Spleen (tissue), 11 donors: ENCODE results near the gene NR3C1. TPM values are rescaled to one million over a fixed set of nuclear protein-coding genes. Genes with fewer than 3 reads are reported as not detected.

Experiments used
- DNase-seq: peaks from one replicate; pipeline ENCODE4 v3.0.0-alpha.2; 2020
- H3K27ac ChIP-seq, 8 donors: fragments of 200-600 bp; sonication (generic) in 7 of 8; 1 replicate in 4 of 8; 2 replicates in 4 of 8; pipeline versions ENCODE4 v1.5.0 to v1.8.0; 2016 to 2021; ENCODE audit warnings: inconsistent platforms in 4 of 8, mild to moderate bottlenecking in 4 of 8, moderate library complexity in 1 of 8
- H3K27me3 ChIP-seq, 7 donors: fragments of 200-600 bp; sonication (generic) in 6 of 7; replicated peaks in 1 of 7; 1 replicate in 4 of 7; 2 replicates in 3 of 7; pipeline versions ENCODE4 v1.5.0 to v1.8.0; 2016 to 2021; ENCODE audit warnings: inconsistent platforms in 3 of 7, mild to moderate bottlenecking in 1 of 7
- H3K36me3 ChIP-seq, 6 donors: fragments of 200-600 bp; sonication (generic) in 5 of 6; 1 replicate in 4 of 6; 2 replicates in 2 of 6; pipeline versions ENCODE4 v1.5.0 to v1.8.0; 2016 to 2021; ENCODE audit warnings: inconsistent platforms in 2 of 6
- H3K4me1 ChIP-seq, 6 donors: fragments of 200-600 bp; sonication (generic) in 5 of 6; 1 replicate in 3 of 6; 2 replicates in 3 of 6; pipeline versions ENCODE4 v1.5.0 to v1.8.0; 2016 to 2021; ENCODE audit warnings: inconsistent platforms in 3 of 6
- H3K4me3 ChIP-seq, 8 donors: fragments of 200-600 bp; sonication (generic) in 7 of 8; 1 replicate in 4 of 8; 2 replicates in 4 of 8; pipeline versions ENCODE4 v1.5.0 to v1.8.0; 2016 to 2021; ENCODE audit warnings: inconsistent platforms in 4 of 8, mild to moderate bottlenecking in 4 of 8, moderate library complexity in 2 of 8
- H3K9me3 ChIP-seq, 8 donors: fragments of 200-600 bp; sonication (generic) in 7 of 8; 1 replicate in 4 of 8; 2 replicates in 4 of 8; pipeline versions ENCODE4 v1.5.0 to v1.8.0; 2016 to 2021; ENCODE audit warnings: inconsistent platforms in 4 of 8
- POLR2A ChIP-seq, 3 donors: fragments of 450-650 bp; IDR thresholded peaks; one replicate each; pipeline ENCODE4 v1.5.1; 2017; ENCODE audit warnings: antibody characterized with exemption in 3 of 3, mild to moderate bottlenecking in 1 of 3
- POLR2AphosphoS5 ChIP-seq, 3 donors: sonication (generic); formaldehyde crosslinking; IDR thresholded peaks; one replicate each; pipeline ENCODE4 v1.5.1; 2017; ENCODE audit warnings: antibody characterized with exemption in 3 of 3
- WGBS, 5 donors: extraction: QIAGEN DNeasy Blood & Tissue Kit in 3 of 5; methylation state at CpG; one replicate each; pipeline versions ENCODE4 v1.1.5 to v1.1.7; 2013 to 2018; 5-methylcytosine and 5-hydroxymethylcytosine counted together
- intact Hi-C: fragments of 100-400 bp; cut with DNase I; formaldehyde crosslinking; loops from one replicate; pipeline ENCODE4 v1.15.0; 2023; ENCODE audit warnings: low total_unique reads
- polyA plus RNA-seq, 3 donors: library from polyadenylated mRNA; stranded (reverse); fragments of 200-250 nt; gene quantifications; one replicate each; pipeline ENCODE4 v1.2.1, GENCODE V29; 2013
- total RNA-seq, 7 donors: library from RNA; depleted of rRNA in 3 of 7; stranded (reverse); fragments of >200 nt in 3 of 7; fragmentation: NEBNext Ultra II Directional in 4 of 7; extraction: Animal tissue kit (Norgen Biotek cat#: 25700) in 4 of 7; gene quantifications; one replicate each; pipeline versions ENCODE4 v1.1.0 to v1.2.1, GENCODE V29; 2016 to 2021
- TF ChIP-seq, protein P1 (sequence below), 11 experiments: fragments of 200-600 bp in 7 of 11; fragments of 450-650 bp in 4 of 11; sonication (generic) in 4 of 11; IDR thresholded peaks in 8 of 11; conservative IDR thresholded peaks in 3 of 11; 1 replicate in 7 of 11; 2 replicates in 4 of 11; pipeline versions ENCODE4 v1.4.0 to v1.8.0; 2016 to 2021; ENCODE audit warnings: antibody characterized with exemption in 11 of 11, inconsistent platforms in 4 of 11, mild to moderate bottlenecking in 1 of 11
- donor health status: healthy with polysubstance abuse.
- donor health status: DM: no; HTN: no; CAD: no; lungs with moderate emphysema.
- donor health status: DM: no; HTN: no; CAD: no.
- donor health status: Bipolar disorder and iron deficiency.
- donor health status: healthy.
- donor health status: DM: no; HTN: no; CAD: no.
- donor health status: DM: yes; HTN: yes; CAD: no.

The NR3C1 gene
- total and polyA plus RNA-seq, 10 donors, result 18.2 to 97.8 (median 71.2) TPM

DNA sequence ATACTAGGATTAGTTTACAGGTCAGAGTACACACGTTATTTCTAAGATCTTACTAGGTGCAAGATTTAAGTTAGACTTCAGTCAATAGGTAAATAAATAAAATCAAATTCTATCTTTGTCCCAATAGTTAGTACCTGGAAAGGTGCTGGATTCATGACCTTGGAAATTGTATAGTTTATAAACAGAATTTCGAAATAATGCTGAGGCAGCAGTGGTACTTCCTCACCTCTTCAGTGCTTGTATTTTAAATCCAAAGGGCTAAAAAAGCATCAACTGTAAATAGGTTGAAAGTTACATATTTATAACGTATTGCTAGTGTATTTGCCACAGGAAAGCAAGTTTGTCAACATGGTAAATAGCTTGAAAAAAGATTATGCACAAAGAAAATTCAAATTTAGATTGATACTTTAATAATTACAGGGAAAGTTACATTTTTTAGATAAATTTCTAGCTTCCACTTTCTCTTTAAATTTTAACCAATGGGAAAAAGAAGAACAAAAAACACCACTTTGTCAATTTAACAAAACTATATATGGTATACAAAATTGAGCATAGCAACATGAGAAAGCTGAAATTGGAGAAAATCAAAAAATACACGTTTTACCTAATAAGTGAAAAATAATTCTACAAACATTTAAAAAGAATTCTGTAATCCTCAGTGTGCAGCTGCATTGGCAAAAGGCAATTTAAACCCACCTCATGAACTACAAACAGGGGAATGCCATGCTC, 46.5 kb downstream of the NR3C1 start:
- Histone ChIP-seq H3K4me1 (peaks cover 41 to 100% (median 91%) of the 10 kb centered on the region in 6 donors), H3K27ac (peak overlapping the region in 4 of 8 donors; percentile 19 to 27 (median 24)), H3K36me3 (no peaks in the 10 kb centered on the region), H3K27me3 (no peaks in the 10 kb centered on the region), H3K9me3 (no peaks in the 10 kb centered on the region), H3K4me3 (no peak overlapping the region)
- intact Hi-C loops, result no loop called here
- WGBS, 5 donors, result 46 to 67% (median 54%) methylated on average over 4 of the region's 4 CpGs
- DNase-seq, result no peak
- TF ChIP-seq, protein P1, sequence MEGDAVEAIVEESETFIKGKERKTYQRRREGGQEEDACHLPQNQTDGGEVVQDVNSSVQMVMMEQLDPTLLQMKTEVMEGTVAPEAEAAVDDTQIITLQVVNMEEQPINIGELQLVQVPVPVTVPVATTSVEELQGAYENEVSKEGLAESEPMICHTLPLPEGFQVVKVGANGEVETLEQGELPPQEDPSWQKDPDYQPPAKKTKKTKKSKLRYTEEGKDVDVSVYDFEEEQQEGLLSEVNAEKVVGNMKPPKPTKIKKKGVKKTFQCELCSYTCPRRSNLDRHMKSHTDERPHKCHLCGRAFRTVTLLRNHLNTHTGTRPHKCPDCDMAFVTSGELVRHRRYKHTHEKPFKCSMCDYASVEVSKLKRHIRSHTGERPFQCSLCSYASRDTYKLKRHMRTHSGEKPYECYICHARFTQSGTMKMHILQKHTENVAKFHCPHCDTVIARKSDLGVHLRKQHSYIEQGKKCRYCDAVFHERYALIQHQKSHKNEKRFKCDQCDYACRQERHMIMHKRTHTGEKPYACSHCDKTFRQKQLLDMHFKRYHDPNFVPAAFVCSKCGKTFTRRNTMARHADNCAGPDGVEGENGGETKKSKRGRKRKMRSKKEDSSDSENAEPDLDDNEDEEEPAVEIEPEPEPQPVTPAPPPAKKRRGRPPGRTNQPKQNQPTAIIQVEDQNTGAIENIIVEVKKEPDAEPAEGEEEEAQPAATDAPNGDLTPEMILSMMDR (IDR thresholded peaks at IDR 0.05 in 8 of 11, conservative IDR thresholded peaks at IDR 0.05 in 3 of 11), result no peak
- no peak for TF ChIP-seq POLR2A (IDR thresholded peaks at IDR 0.05)
- TF ChIP-seq POLR2AphosphoS5 (IDR thresholded peaks at IDR 0.05), result no peak

DNA sequence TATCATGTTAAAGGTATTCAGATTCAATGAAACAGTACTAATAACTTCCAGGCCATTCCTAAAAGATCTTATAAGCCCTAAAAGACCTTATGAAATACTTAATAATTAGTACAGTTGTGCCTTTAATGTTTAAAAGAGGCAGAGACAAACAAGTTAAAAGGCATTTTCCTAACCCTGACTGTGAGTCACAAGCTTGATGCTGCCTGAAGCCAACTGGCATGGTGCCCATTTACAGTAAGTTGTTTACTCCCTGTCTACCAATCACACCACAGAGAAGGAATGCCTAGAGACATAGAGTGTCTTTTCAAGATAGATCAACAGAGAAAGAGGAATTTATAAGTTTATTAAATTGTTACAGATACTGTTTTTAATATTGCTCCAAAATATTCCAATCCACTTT, 47.8 kb downstream of the NR3C1 start:
- no peak overlapping the region for H3K4me3 ChIP-seq
- H3K27ac ChIP-seq, result peak overlapping the region in 7 of 8 donors; percentile 5 to 73 (median 40)
- TF ChIP-seq POLR2AphosphoS5 (IDR thresholded peaks at IDR 0.05) (peak in 1 of 3 donors; percentile 74), POLR2A (IDR thresholded peaks at IDR 0.05) (no peak)

DNA sequence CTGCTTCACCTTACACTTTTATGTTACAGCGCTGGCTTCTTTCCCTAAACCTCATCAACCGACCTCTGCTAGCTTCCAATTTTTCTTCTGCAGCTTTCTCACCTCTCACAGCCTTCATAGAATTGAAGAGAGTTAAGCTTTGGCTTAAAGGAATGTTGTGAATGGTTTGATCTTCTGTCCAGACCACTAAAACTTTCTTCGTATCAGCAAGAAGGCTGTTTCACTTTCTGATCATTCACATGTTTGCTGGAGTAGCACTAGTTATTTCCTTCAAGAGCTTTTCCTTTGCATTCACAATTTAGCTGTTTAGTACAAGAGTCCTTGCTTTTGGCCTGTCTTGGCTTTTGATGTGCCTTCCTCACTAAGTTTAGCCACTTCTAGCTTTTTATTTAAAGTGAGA, 49.5 kb downstream of the NR3C1 start:
- peak overlapping the region in 7 of 8 donors; percentile 22 to 73 (median 64) for H3K27ac ChIP-seq
- H3K9me3 ChIP-seq, result no peaks in the 10 kb centered on the region
- TF ChIP-seq POLR2AphosphoS5 (IDR thresholded peaks at IDR 0.05) (no peak), POLR2A (IDR thresholded peaks at IDR 0.05) (no peak)
- TF ChIP-seq, protein P1 (IDR thresholded peaks at IDR 0.05 in 8 of 11, conservative IDR thresholded peaks at IDR 0.05 in 3 of 11), result no peak
- WGBS, 5 donors, result 27 to 43% (median 33%) methylated on average over 3 of the region's 3 CpGs
- intact Hi-C loops, result no loop called here
- H3K4me1 ChIP-seq, result peaks cover 42 to 100% (median 93%) of the 10 kb centered on the region in 6 donors
- no peak for DNase-seq
- peak overlapping the region in 3 of 8 donors; percentile 2 to 16 (median 8) for H3K4me3 ChIP-seq
- H3K27me3 ChIP-seq, result no peaks in the 10 kb centered on the region
- H3K36me3 ChIP-seq, result no peaks in the 10 kb centered on the region

More for the DNA sequence above, 47.8 kb downstream of the NR3C1 start:
- Histone ChIP-seq H3K4me1 (peaks cover 36 to 100% (median 91%) of the 10 kb centered on the region in 6 donors), H3K27me3 (no peaks in the 10 kb centered on the region), H3K9me3 (no peaks in the 10 kb centered on the region), H3K36me3 (no peaks in the 10 kb centered on the region)
- intact Hi-C loops, result no loop called here
- peak; percentile 65 for DNase-seq

DNA sequence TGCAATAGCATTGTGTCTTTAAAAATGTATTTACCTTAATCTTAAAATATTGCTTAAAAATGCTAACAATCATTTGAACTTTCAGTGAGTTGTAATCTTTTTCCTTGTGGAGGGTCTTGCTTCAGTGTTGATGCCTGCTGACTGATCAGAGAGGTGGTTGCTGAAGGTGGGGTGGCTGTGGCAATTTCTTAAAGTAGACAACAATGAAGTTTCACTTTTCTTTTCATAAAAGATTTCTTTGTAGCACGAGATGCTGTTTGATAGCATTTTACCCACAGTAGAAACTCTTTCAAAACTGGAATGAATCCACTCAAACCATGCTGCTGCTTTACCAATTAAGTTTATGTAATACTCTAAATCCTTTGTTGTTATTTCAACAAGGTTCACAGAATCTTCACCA, 50.8 kb downstream of the NR3C1 start:
- DNase-seq, result no peak
- WGBS, 5 donors, result 6 to 18% (median 15%) methylated on average over 1 of the region's 1 CpG
- intact Hi-C loops, result no loop called here

More for the DNA sequence above, 50.8 kb downstream of the NR3C1 start:
- Histone ChIP-seq H3K9me3 (no peaks in the 10 kb centered on the region), H3K27ac (peak overlapping the region in 6 of 8 donors; percentile 22 to 73 (median 64)), H3K27me3 (no peaks in the 10 kb centered on the region), H3K36me3 (no peaks in the 10 kb centered on the region), H3K4me3 (peak overlapping the region in 1 of 8 donors; percentile 16), H3K4me1 (peaks cover 42 to 100% (median 98%) of the 10 kb centered on the region in 6 donors)
- TF ChIP-seq POLR2AphosphoS5 (IDR thresholded peaks at IDR 0.05) (no peak), POLR2A (IDR thresholded peaks at IDR 0.05) (no peak)
- TF ChIP-seq, protein P1 (IDR thresholded peaks at IDR 0.05 in 8 of 11, conservative IDR thresholded peaks at IDR 0.05 in 3 of 11), result no peak
